Measurements from ENCODE around the gene FOXN3.

Gene FOXN3

DNA sequence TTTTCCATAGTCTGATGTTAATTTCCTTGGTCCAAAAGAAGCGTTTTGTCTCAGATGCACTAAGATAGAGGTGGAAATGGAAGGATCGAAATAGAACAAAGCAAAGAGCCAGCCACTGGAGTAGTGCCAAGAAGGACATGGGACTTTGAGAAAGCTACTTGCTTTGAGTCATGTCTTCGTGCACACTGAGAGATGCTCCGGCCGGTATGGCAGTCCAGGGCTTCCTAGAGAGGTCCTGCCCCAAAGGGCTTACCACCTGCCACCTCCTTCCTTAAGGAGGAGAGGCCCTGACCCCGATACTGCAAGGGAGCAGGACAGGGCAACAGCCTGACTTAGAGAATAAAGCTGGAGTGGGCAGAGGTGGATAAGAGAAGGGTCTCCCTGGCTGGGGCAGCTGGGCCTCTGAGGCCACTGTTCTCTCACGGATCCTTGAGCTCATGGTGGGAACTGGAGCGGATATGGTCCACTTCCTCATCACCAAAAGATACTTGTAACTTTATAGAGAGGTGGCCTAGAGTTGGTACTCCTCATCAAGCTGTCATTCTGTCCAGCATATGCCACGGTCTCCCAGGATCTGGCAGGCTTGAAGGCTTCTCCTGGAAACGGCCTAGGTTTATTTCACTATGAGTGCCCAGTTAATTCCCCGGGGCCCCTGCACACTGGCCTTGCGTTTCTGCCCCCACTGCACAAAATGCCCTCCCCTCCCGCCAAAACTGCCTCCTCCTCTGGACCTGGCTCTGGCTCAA, 57.4 kb downstream of the FOXN3 start:
- TF ChIP-seq YY1 (IDR thresholded peaks at IDR 0.05; ENCODE audit: insufficient read depth, insufficient read length) (no peak), ZNF274 (IDR thresholded peaks at IDR 0.05; ENCODE audit: low read depth, low read length) (no peak), SUZ12 (IDR thresholded peaks at IDR 0.05; ENCODE audit: extremely low read depth, insufficient read depth, insufficient read length) (no peak)
- Histone ChIP-seq H3K4me1 (ENCODE audit: insufficient read depth, insufficient read length) (no peaks in the 10 kb centered on the region), H3K9me3 (ENCODE audit: insufficient read depth, low read length) (no peaks in the 10 kb centered on the region)

DNA sequence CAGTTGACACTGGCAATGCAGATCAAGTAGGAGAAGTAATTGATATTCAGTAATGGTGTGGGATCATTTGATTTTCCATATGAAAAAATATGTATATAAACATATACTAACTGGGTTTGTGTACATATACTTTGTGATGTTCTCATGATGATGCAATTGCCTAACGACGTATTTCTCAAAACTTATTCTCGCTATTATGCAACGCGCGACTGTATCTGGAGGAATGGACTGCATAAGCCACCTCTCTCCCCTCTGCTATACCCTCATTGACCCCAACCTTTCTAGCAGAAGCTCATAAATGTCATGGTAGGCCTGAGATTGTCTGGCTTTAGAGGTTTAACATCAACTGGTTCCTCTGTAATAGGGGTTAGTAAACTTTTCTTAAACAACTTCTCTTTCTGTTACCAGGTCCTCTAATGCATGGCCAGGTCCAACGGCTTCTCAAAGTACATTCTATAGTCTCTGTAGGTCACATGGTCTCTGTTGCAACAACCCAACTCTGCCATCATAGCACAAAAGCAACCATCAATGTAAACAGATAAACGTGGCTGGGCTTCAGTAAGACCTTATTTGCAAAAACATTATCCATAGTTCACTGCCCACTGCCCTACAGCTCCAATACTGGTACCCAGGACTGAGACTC, 59.3 kb downstream of the FOXN3 start:
- Histone ChIP-seq H3K36me3 (ENCODE audit: insufficient read depth, insufficient read length, low read length) (peaks cover 9% of the 10 kb centered on the region), H3K9me3 (ENCODE audit: insufficient read depth, low read length) (no peaks in the 10 kb centered on the region), H3K27me3 (ENCODE audit: insufficient read depth, insufficient read length) (no peaks in the 10 kb centered on the region), H3K4me1 (ENCODE audit: insufficient read depth, insufficient read length) (no peaks in the 10 kb centered on the region), H3K4me3 (ENCODE audit: insufficient read length, low read depth) (no peak overlapping the region), H3K9ac (ENCODE audit: insufficient read length, low read depth) (no peak overlapping the region)
- no peak for DNase-seq (ENCODE audit: low read depth, low spot score)
- TF ChIP-seq ZNF274 (IDR thresholded peaks at IDR 0.05; ENCODE audit: low read depth, low read length) (no peak), SUZ12 (IDR thresholded peaks at IDR 0.05; ENCODE audit: extremely low read depth, insufficient read depth, insufficient read length) (no peak), YY1 (IDR thresholded peaks at IDR 0.05; ENCODE audit: insufficient read depth, insufficient read length) (no peak)

More for the DNA sequence above, 57.4 kb downstream of the FOXN3 start:
- Histone ChIP-seq H3K9ac (ENCODE audit: insufficient read length, low read depth) (no peak overlapping the region), H3K4me3 (ENCODE audit: insufficient read length, low read depth) (no peak overlapping the region), H3K36me3 (ENCODE audit: insufficient read depth, insufficient read length, low read length) (peaks cover 9% of the 10 kb centered on the region), H3K27me3 (ENCODE audit: insufficient read depth, insufficient read length) (no peaks in the 10 kb centered on the region)
- DNase-seq (ENCODE audit: low read depth, low spot score): no peak

DNA sequence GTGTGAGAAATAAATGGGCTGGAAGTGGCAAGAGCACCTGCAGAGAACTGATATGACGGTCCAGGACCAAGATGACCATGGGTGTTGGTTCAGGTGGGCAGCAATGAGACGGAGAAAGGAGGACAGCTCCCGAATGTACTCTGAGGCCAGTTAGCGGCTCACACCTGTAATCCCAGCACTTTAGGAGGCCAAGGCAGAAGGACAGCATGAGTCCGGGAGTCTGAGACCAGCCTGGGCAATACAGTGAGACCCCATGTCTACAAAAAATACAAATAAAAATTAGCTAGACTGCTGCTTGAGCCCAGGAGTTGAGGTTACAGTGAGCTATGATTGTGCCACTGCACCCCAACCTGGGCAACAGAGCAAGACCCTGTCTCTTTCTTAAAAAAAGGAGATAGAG, 60.1 kb downstream of the FOXN3 start:
- Histone ChIP-seq H3K4me1 (ENCODE audit: insufficient read depth, insufficient read length) (no peaks in the 10 kb centered on the region), H3K36me3 (ENCODE audit: insufficient read depth, insufficient read length, low read length) (peaks cover 9% of the 10 kb centered on the region), H3K9me3 (ENCODE audit: insufficient read depth, low read length) (no peaks in the 10 kb centered on the region), H3K27me3 (ENCODE audit: insufficient read depth, insufficient read length) (no peaks in the 10 kb centered on the region), H3K9ac (ENCODE audit: insufficient read length, low read depth) (no peak overlapping the region), H3K4me3 (ENCODE audit: insufficient read length, low read depth) (no peak overlapping the region)
- DNase-seq (ENCODE audit: low read depth, low spot score): no peak
- TF ChIP-seq ZNF274 (IDR thresholded peaks at IDR 0.05; ENCODE audit: low read depth, low read length) (no peak), YY1 (IDR thresholded peaks at IDR 0.05; ENCODE audit: insufficient read depth, insufficient read length) (no peak), SUZ12 (IDR thresholded peaks at IDR 0.05; ENCODE audit: extremely low read depth, insufficient read depth, insufficient read length) (no peak)

DNA sequence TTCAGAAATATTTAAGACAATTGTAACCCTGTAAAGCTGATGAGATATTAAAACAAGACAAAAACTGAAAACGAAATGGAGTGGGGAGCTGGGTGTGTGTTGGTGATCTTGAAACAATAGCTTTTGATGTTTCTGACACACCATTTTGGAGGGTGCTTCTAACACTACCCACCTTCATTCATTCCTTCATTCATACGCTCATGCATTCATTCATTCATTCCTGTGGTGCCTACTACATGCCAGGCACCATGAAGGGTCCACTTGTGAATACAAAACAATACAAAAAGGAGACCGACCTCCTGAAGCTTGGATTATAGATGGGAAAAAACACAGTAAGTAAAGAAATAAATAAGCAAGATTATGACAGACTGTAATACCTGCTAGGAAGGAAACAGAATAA, 60.5 kb downstream of the FOXN3 start:
- H3K27me3 ChIP-seq (ENCODE audit: insufficient read depth, insufficient read length): no peaks in the 10 kb centered on the region
- H3K9ac ChIP-seq (ENCODE audit: insufficient read length, low read depth): no peak overlapping the region
- H3K4me3 ChIP-seq (ENCODE audit: insufficient read length, low read depth): no peak overlapping the region
- TF ChIP-seq YY1 (IDR thresholded peaks at IDR 0.05; ENCODE audit: insufficient read depth, insufficient read length) (no peak), ZNF274 (IDR thresholded peaks at IDR 0.05; ENCODE audit: low read depth, low read length) (no peak)
- no peaks in the 10 kb centered on the region for H3K9me3 ChIP-seq (ENCODE audit: insufficient read depth, low read length)
- DNase-seq (ENCODE audit: low read depth, low spot score): no peak
- no peaks in the 10 kb centered on the region for H3K4me1 ChIP-seq (ENCODE audit: insufficient read depth, insufficient read length)
- H3K36me3 ChIP-seq (ENCODE audit: insufficient read depth, insufficient read length, low read length): peaks cover 9% of the 10 kb centered on the region

DNA sequence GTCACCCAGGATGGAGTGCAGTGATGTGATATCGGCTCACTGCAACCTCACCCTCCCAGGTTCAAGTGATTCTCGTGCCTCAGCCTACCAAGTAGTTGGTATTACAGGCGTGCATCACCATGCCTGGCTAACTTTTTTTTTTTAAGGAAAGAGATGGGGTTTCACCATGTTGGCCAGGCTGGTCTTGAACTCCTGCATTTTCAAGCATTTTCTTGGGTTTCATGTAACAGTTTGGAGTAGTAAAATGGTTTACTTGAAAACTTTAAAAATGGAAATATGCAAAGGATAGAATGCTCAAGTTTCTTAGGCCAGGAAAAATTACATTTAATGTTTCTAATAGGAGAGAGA, 63.3 kb downstream of the FOXN3 start:
- TF ChIP-seq YY1 (IDR thresholded peaks at IDR 0.05; ENCODE audit: insufficient read depth, insufficient read length) (no peak), SUZ12 (IDR thresholded peaks at IDR 0.05; ENCODE audit: extremely low read depth, insufficient read depth, insufficient read length) (no peak), ZNF274 (IDR thresholded peaks at IDR 0.05; ENCODE audit: low read depth, low read length) (no peak)
- no peak for DNase-seq (ENCODE audit: low read depth, low spot score)
- H3K27me3 ChIP-seq (ENCODE audit: insufficient read depth, insufficient read length): no peaks in the 10 kb centered on the region
- peaks cover 24% of the 10 kb centered on the region for H3K36me3 ChIP-seq (ENCODE audit: insufficient read depth, insufficient read length, low read length)
- H3K4me1 ChIP-seq (ENCODE audit: insufficient read depth, insufficient read length): no peaks in the 10 kb centered on the region
- no peak overlapping the region for H3K4me3 ChIP-seq (ENCODE audit: insufficient read length, low read depth)
- H3K9ac ChIP-seq (ENCODE audit: insufficient read length, low read depth): no peak overlapping the region
- H3K9me3 ChIP-seq (ENCODE audit: insufficient read depth, low read length): no peaks in the 10 kb centered on the region

DNA sequence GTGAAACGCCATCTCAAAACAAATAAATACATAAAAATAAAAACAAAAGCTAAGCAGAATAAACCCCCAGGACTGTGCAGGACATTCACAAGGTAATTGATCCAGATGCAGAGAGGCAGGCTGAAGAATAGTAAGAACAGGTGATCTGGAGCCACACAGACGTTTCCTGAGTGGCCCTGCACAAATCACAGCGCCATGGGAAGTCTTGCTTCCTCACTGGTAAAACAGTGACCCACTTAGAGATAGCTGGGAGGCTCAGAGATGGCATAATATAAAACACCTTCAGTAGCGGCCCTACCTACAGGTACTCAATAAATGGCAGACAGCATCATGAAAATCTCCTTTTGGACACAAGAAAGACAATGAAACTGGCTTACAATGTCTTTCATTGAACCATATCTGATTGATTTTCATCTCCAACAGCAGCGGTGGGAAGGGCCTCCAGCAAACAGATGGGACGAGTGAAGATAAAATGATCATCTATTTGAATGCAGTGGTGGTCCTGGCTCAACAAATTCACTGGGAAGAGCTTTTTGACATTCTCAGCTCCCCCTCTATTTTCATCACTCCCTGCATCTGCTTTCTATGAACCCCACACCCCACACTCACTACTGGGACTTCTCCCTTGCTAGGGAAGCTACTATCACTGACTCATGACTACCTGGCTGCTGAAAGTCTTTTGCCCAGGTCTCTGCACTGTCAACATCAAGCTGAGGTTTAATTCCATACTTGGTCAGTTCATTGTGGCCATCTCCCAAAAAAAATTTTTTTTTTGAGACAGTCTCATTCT, 63.9 kb downstream of the FOXN3 start:
- DNase-seq (ENCODE audit: low read depth, low spot score): no peak
- Histone ChIP-seq H3K9ac (ENCODE audit: insufficient read length, low read depth) (no peak overlapping the region), H3K36me3 (ENCODE audit: insufficient read depth, insufficient read length, low read length) (peaks cover 29% of the 10 kb centered on the region), H3K4me3 (ENCODE audit: insufficient read length, low read depth) (no peak overlapping the region), H3K9me3 (ENCODE audit: insufficient read depth, low read length) (no peaks in the 10 kb centered on the region), H3K27me3 (ENCODE audit: insufficient read depth, insufficient read length) (no peaks in the 10 kb centered on the region), H3K4me1 (ENCODE audit: insufficient read depth, insufficient read length) (no peaks in the 10 kb centered on the region)
- TF ChIP-seq ZNF274 (IDR thresholded peaks at IDR 0.05; ENCODE audit: low read depth, low read length): no peak

Data from NT2/D1 (cell line).